ENCODE measurements around the gene DCTN4. TPM values are rescaled to one million over a fixed set of nuclear protein-coding genes. Genes with fewer than 3 reads are reported as not detected.
"Not testable (repeated sequence)": the region's sequence is repeated elsewhere in the genome, so short reads cannot be mapped to it uniquely, and the experiment has no call there.

The DCTN4 gene
- total RNA-seq, 1 experiment from 2014 or later: 67.6 TPM

DNA sequence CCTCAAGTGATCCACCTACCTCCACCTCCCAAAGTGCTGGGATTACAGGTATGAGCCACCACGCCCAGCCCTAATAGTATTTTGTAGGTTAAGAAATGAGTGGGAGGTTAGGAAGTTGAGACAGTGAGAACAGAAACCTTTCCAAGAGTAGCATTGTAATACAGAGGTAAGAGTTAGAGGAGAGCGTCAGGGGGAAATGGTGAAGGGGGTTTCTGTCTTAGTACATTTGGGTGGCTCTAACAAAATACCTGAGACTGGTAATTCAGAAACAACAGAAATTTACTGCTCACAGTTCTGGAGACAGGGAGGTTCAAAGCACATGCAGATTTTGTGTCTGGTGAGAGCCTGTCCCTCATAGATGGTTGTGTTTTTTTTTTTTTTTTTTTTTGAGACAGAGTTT is 38.6 kb upstream of the DCTN4 start:
- H3K4me3 ChIP-seq (ENCODE audit: low read depth, low read length, poor library complexity, severe bottlenecking): no peak overlapping the region
- H3K4me1 ChIP-seq (ENCODE audit: insufficient read depth, low read length, poor library complexity, severe bottlenecking): no peaks in the 10 kb centered on the region
- H3K27me3 ChIP-seq (replicated peaks; ENCODE audit: insufficient read depth, low read depth, low read length, poor library complexity): no peaks in the 10 kb centered on the region
- H3K9me3 ChIP-seq (ENCODE audit: low read depth, low read length, poor library complexity, severe bottlenecking): no peaks in the 10 kb centered on the region
- CTCF ChIA-PET: no interaction called here
- no peaks in the 10 kb centered on the region for H3K36me3 ChIP-seq (ENCODE audit: insufficient read depth, low read length, poor library complexity, severe bottlenecking)
- POLR2A ChIA-PET (ENCODE audit: low non-redundant PET): no interaction called here
- BruUV-seq (replicated peaks): no TSS peak
- intact Hi-C loops (cut with micrococcal nuclease; ENCODE audit: unreplicated experiment): no loop called here
- no peak for DNase-seq (ENCODE audit: low spot score)
- no peak overlapping the region for H3K27ac ChIP-seq (ENCODE audit: low read depth, low read length, poor library complexity, severe bottlenecking)
- no peak for TF ChIP-seq EZH2 (IDR thresholded peaks at IDR 0.05; ENCODE audit: borderline replicate concordance, low read depth, low read length, poor library complexity, severe bottlenecking)
- TF ChIP-seq, protein P1, sequence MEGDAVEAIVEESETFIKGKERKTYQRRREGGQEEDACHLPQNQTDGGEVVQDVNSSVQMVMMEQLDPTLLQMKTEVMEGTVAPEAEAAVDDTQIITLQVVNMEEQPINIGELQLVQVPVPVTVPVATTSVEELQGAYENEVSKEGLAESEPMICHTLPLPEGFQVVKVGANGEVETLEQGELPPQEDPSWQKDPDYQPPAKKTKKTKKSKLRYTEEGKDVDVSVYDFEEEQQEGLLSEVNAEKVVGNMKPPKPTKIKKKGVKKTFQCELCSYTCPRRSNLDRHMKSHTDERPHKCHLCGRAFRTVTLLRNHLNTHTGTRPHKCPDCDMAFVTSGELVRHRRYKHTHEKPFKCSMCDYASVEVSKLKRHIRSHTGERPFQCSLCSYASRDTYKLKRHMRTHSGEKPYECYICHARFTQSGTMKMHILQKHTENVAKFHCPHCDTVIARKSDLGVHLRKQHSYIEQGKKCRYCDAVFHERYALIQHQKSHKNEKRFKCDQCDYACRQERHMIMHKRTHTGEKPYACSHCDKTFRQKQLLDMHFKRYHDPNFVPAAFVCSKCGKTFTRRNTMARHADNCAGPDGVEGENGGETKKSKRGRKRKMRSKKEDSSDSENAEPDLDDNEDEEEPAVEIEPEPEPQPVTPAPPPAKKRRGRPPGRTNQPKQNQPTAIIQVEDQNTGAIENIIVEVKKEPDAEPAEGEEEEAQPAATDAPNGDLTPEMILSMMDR (conservative IDR thresholded peaks at IDR 0.05; ENCODE audit: low read depth, low read length): no peak

DNA sequence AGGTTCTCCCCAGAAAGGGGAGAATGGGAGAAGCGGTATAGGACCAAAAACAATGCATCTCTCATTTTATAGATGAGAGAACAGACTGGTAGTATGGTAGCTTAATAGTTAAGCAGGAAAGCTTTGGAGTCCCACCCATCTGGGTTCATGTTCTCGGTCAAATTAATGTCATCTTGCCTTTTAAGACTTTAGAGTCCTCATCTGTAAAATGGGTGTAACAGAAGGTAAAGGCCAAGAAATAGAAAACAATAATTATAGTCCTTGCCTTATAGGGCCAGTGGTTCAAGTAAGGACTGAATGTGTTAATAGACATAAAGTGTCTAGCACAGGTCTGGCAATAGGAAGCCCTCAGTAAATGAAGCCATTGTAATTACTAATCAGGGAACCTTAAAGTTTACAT is 36.1 kb upstream of the DCTN4 start:
- no peak overlapping the region for H3K4me3 ChIP-seq (ENCODE audit: low read depth, low read length, poor library complexity, severe bottlenecking)
- DNase-seq (ENCODE audit: low spot score): no peak
- intact Hi-C loops (cut with micrococcal nuclease; ENCODE audit: unreplicated experiment): no loop called here
- no TSS peak for BruUV-seq (replicated peaks)
- no peak for TF ChIP-seq EZH2 (IDR thresholded peaks at IDR 0.05; ENCODE audit: borderline replicate concordance, low read depth, low read length, poor library complexity, severe bottlenecking)
- TF ChIP-seq, protein P1 (conservative IDR thresholded peaks at IDR 0.05; ENCODE audit: low read depth, low read length): no peak
- peaks cover 17% of the 10 kb centered on the region for H3K4me1 ChIP-seq (ENCODE audit: insufficient read depth, low read length, poor library complexity, severe bottlenecking)
- no peaks in the 10 kb centered on the region for H3K36me3 ChIP-seq (ENCODE audit: insufficient read depth, low read length, poor library complexity, severe bottlenecking)
- no peak overlapping the region for H3K27ac ChIP-seq (ENCODE audit: low read depth, low read length, poor library complexity, severe bottlenecking)
- no peaks in the 10 kb centered on the region for H3K9me3 ChIP-seq (ENCODE audit: low read depth, low read length, poor library complexity, severe bottlenecking)
- no peaks in the 10 kb centered on the region for H3K27me3 ChIP-seq (replicated peaks; ENCODE audit: insufficient read depth, low read depth, low read length, poor library complexity)
- ChIA-PET CTCF (no interaction called here), POLR2A (ENCODE audit: low non-redundant PET) (no interaction called here)

DNA sequence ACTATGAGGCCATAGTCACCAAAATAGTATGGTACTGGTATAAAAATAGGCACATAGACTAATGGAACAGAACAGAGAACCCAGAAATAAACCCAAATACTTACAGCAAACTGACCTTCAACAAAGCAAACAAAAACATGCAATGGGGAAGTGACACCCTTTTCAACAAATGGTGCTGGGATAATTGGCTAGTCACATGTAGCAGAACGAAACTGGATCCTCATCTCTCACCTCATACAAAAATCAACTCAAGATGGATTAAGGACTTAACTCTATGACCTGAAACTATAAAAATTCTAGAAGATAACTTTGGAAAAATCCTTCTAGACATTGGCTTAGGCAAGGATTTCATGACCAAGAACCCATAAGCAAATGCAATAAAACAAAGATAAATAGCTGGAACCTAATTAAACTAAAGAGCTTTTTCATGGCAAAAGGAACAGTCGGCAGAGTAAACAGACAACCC is 34.6 kb upstream of the DCTN4 start:
- POLR2A ChIA-PET (ENCODE audit: low non-redundant PET); H3K27ac ChIP-seq (ENCODE audit: low read depth, low read length, poor library complexity, severe bottlenecking); intact Hi-C loops (cut with micrococcal nuclease; ENCODE audit: unreplicated experiment); BruUV-seq (replicated peaks); H3K27me3 ChIP-seq (replicated peaks; ENCODE audit: insufficient read depth, low read depth, low read length, poor library complexity); H3K9me3 ChIP-seq (ENCODE audit: low read depth, low read length, poor library complexity, severe bottlenecking); H3K36me3 ChIP-seq (ENCODE audit: insufficient read depth, low read length, poor library complexity, severe bottlenecking); DNase-seq (ENCODE audit: low spot score); CTCF ChIA-PET; H3K4me3 ChIP-seq (ENCODE audit: low read depth, low read length, poor library complexity, severe bottlenecking): not testable (repeated sequence)
- peaks cover 27% of the 10 kb centered on the region for H3K4me1 ChIP-seq (ENCODE audit: insufficient read depth, low read length, poor library complexity, severe bottlenecking)

DNA sequence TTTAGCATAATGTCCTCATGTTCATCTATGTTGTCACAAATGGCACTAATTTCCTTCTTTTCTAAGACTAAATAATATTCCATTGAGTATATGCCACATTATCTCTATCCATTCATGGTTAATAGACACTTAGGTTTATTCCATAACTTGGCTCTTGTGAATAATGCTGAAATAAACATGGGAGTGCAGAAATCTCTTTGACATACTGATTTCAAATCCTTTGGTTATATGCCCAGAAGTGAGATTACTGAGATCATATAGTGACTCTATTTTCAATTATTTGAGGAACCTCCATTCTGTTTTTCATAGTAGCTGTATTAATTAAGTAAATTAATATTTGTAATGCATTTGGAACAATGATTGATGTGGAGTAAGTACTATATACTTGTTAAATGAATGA is 32.7 kb upstream of the DCTN4 start:
- CTCF ChIA-PET: no interaction called here
- DNase-seq (ENCODE audit: low spot score): no peak
- intact Hi-C loops (cut with micrococcal nuclease; ENCODE audit: unreplicated experiment): no loop called here

More for the DNA sequence above, 32.7 kb upstream of the DCTN4 start:
- no TSS peak for BruUV-seq (replicated peaks)
- no peak for TF ChIP-seq EZH2 (IDR thresholded peaks at IDR 0.05; ENCODE audit: borderline replicate concordance, low read depth, low read length, poor library complexity, severe bottlenecking)
- TF ChIP-seq, protein P1 (conservative IDR thresholded peaks at IDR 0.05; ENCODE audit: low read depth, low read length): no peak
- Histone ChIP-seq H3K9me3 (ENCODE audit: low read depth, low read length, poor library complexity, severe bottlenecking) (no peaks in the 10 kb centered on the region), H3K4me3 (ENCODE audit: low read depth, low read length, poor library complexity, severe bottlenecking) (no peak overlapping the region), H3K27ac (ENCODE audit: low read depth, low read length, poor library complexity, severe bottlenecking) (no peak overlapping the region), H3K27me3 (replicated peaks; ENCODE audit: insufficient read depth, low read depth, low read length, poor library complexity) (no peaks in the 10 kb centered on the region), H3K36me3 (ENCODE audit: insufficient read depth, low read length, poor library complexity, severe bottlenecking) (no peaks in the 10 kb centered on the region), H3K4me1 (ENCODE audit: insufficient read depth, low read length, poor library complexity, severe bottlenecking) (peaks cover 32% of the 10 kb centered on the region)
- POLR2A ChIA-PET (ENCODE audit: low non-redundant PET): no interaction called here

All from A673 (cell line).